HepG2 (cell line): Measurements from ENCODE around the gene FXYD1. TPM values are rescaled to one million over a fixed set of nuclear protein-coding genes. Genes with fewer than 3 reads are reported as not detected.

ENCODE experiments used
- FIP1L1 ChIP-seq: fragments of 200-400 bp; formaldehyde crosslinking; IDR thresholded peaks from 2 replicates; pipeline ENCODE4 v1.6.1; 2018; ENCODE audit warnings: low read depth, mild to moderate bottlenecking, low read length, moderate library complexity, borderline replicate concordance; ENCODE audit not compliant: insufficient read depth
- GATA4 ChIP-seq: sonication (generic); IDR thresholded peaks from 2 replicates; pipeline ENCODE4 v1.6.1; 2016; ENCODE audit warnings: antibody characterized with exemption, low read depth, borderline replicate concordance
- HDAC6 ChIP-seq: fragments of 200-600 bp; sonication (generic); IDR thresholded peaks from 2 replicates; pipeline ENCODE4 v1.7.0; 2017; ENCODE audit warnings: mild to moderate bottlenecking, antibody characterized with exemption, low read length, low read depth
- MED1 ChIP-seq: sonication (generic); formaldehyde crosslinking; IDR thresholded peaks from 2 replicates; pipeline ENCODE4 v1.4.0; 2020; ENCODE audit warnings: missing genetic modification reagents
- MYC ChIP-seq: sonication (generic); formaldehyde crosslinking; IDR thresholded peaks from 2 replicates; pipeline ENCODE4 v1.9.0; 2021; ENCODE audit warnings: missing genetic modification reagents, borderline replicate concordance
- NONO ChIP-seq, 2 experiments: fragments of 450-650 bp in 1 of 2; sonication (generic) in 1 of 2; formaldehyde crosslinking in 1 of 2; IDR thresholded peaks in 1 of 2; conservative IDR thresholded peaks in 1 of 2; 2 replicates each; pipeline versions ENCODE4 v1.6.1 to v1.8.0; 2017 to 2022; ENCODE audit warnings: mild to moderate bottlenecking in 1 of 2, missing genetic modification reagents in 1 of 2, moderate library complexity in 1 of 2
- PATZ1 ChIP-seq: sonication (generic); formaldehyde crosslinking; IDR thresholded peaks from 2 replicates; pipeline ENCODE4 v1.4.0; 2020; ENCODE audit warnings: missing genetic modification reagents
- PHF21A ChIP-seq: sonication (generic); formaldehyde crosslinking; IDR thresholded peaks from 2 replicates; pipeline ENCODE4 v1.5.0; 2020; ENCODE audit warnings: mild to moderate bottlenecking, missing genetic modification reagents
- SCMH1 ChIP-seq: sonication (generic); formaldehyde crosslinking; IDR thresholded peaks from 2 replicates; pipeline ENCODE4 v1.9.0; 2021; ENCODE audit warnings: missing genetic modification reagents, mild to moderate bottlenecking, borderline replicate concordance
- SNAPC2 ChIP-seq: sonication (generic); formaldehyde crosslinking; IDR thresholded peaks from 2 replicates; pipeline ENCODE4 v1.8.1; 2022; ENCODE audit warnings: mild to moderate bottlenecking, missing genetic modification reagents
- TBX2 ChIP-seq: sonication (generic); formaldehyde crosslinking; IDR thresholded peaks from 2 replicates; pipeline ENCODE4 v1.5.0; 2020; ENCODE audit warnings: missing genetic modification reagents, mild to moderate bottlenecking, borderline replicate concordance
- ZNF33B ChIP-seq: sonication (generic); formaldehyde crosslinking; IDR thresholded peaks from 2 replicates; pipeline ENCODE4 v1.5.1; 2020; ENCODE audit warnings: mild to moderate bottlenecking, missing genetic modification reagents
- ZNF501 ChIP-seq: sonication (generic); formaldehyde crosslinking; IDR thresholded peaks from 2 replicates; pipeline ENCODE4 v1.5.1; 2020; ENCODE audit warnings: mild to moderate bottlenecking, moderate library complexity, missing genetic modification reagents
- ZNF552 ChIP-seq: sonication (generic); formaldehyde crosslinking; IDR thresholded peaks from 2 replicates; pipeline ENCODE4 v1.9.0; 2022; ENCODE audit warnings: missing genetic modification reagents, mild to moderate bottlenecking, borderline replicate concordance
- ZNF605 ChIP-seq: sonication (generic); formaldehyde crosslinking; IDR thresholded peaks from 2 replicates; pipeline ENCODE4 v1.8.0; 2022; ENCODE audit warnings: mild to moderate bottlenecking, missing genetic modification reagents
- ZNF629 ChIP-seq: sonication (generic); formaldehyde crosslinking; conservative IDR thresholded peaks from 2 replicates; pipeline ENCODE4 v1.5.0; 2020; ENCODE audit warnings: missing genetic modification reagents
- ZNF644 ChIP-seq: IDR thresholded peaks from 2 replicates; pipeline ENCODE4 v1.6.1; 2016; ENCODE audit warnings: low read depth
- ZNF740 ChIP-seq: sonication (generic); formaldehyde crosslinking; IDR thresholded peaks from 2 replicates; pipeline ENCODE4 v1.4.0; 2020; ENCODE audit warnings: missing genetic modification reagents
- polyA plus RNA-seq, 8 experiments: library from polyadenylated mRNA; depleted of rRNA in 3 of 8; stranded (reverse) in 7 of 8; unstranded in 1 of 8; fragments of >200 nt; fragmentation: Illumina TruSeq in 4 of 8; extraction: Trizol in 4 of 8; gene quantifications; 2 replicates each; pipeline versions ENCODE4 v1.2.1 to v1.2.3, GENCODE V29; 2011 to 2016; ENCODE audit warnings: low read depth in 4 of 8, missing spikeins in 1 of 8, mixed read lengths in 1 of 8; ENCODE audit not compliant: insufficient read depth in 1 of 8
- total RNA-seq, 5 experiments: library from RNA; depleted of rRNA; stranded (reverse); fragments of >200 nt; fragmentation: Illumina TruSeq; extraction: Trizol; gene quantifications; 2 replicates each; pipeline ENCODE4 v1.2.3, GENCODE V29; 2016; ENCODE audit warnings: low read depth in 1 of 5
- TF ChIP-seq, protein P1 (sequence below): sonication (generic); formaldehyde crosslinking; IDR thresholded peaks from 2 replicates; pipeline ENCODE4 v1.4.0; 2020; ENCODE audit warnings: missing genetic modification reagents
- TF ChIP-seq, protein P2 (sequence below): IDR thresholded peaks from 2 replicates; pipeline ENCODE4 v1.6.1; 2016; ENCODE audit warnings: low read depth

The FXYD1 gene
- total and polyA plus RNA-seq, 2 of the 13 experiments (the other 11 are each of a cell fraction or from before 2014, with no cell fraction given), result 31.2 TPM; not detected in 1

DNA sequence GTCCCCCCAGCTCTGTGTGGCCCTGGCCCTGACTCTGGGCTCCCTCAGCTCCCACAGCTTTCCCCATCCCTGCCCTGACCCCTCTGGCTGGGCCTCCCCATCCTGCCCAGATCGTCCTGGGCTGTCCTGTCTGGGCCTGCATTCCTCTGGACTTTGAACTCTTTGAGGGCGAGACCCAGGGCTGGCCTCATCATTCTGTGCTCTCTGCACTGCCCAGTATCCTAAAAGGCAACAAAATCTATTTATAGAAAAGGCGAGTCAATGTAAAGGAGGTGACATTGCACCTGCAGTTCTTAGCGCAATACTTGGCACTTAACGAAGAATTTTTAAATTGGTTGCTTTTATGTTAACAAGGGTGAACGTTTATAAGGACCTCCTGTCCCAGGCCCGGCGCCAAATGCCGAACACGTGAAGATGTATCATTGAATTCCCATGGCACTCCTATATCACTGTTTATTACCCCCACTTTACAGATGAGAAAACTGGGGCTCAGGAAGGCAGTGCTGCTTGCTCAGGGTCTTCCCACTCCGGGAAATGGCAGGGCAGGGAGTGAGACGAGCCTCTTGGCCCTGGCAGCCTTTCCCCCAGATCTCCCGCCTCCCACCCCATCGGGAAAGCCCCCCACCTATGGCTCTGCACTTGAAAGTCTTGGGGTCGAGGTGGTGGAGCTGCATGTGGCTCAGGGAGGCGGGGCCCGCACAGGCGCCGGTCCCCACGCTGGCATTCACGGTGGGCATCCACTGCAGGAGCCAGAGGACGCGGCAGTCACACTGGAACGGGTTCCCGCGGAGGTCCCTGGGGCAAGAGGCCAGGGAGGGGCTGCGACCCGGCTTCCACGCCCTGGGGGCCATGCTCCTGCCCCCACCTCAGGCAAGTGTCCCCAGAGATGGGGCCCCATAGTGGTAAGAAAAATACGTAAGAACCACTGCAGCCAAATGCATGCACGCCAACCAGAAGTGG, 7.6 kb upstream of the FXYD1 start (continued):
- TF ChIP-seq NONO (IDR thresholded peaks at IDR 0.05) (no peak), NONO (CRISPR knock-in tag; conservative IDR thresholded peaks at IDR 0.05) (peak; percentile 56; the same call in 1 of the 2 replicates), ZNF605 (CRISPR knock-in tag) (no peak), HDAC6 (no peak), MED1 (CRISPR knock-in tag) (peak; percentile 93), ZNF629 (CRISPR knock-in tag) (peak; percentile 67), ZNF33B (CRISPR knock-in tag) (no peak), SNAPC2 (CRISPR knock-in tag) (0 out of 2 replicates have a peak, but pooled peaks have one; percentile 40), MYC (CRISPR knock-in tag) (peak; percentile 51; the same call in 1 of the 2 replicates), ZNF740 (CRISPR knock-in tag) (no peak), FIP1L1 (no peak), PHF21A (CRISPR knock-in tag) (peak; percentile 94), PATZ1 (0 out of 2 replicates have a peak, but pooled peaks have one; percentile 26), GATA4 (peak; percentile 64; the same call in 1 of the 2 replicates), TBX2 (CRISPR knock-in tag) (peak; percentile 78), ZNF644 (CRISPR knock-in tag) (0 out of 2 replicates have a peak, but pooled peaks have one; percentile 33), ZNF501 (CRISPR knock-in tag) (peak; percentile 50), ZNF552 (no peak), SCMH1 (CRISPR knock-in tag) (no peak)
- TF ChIP-seq, protein P1, sequence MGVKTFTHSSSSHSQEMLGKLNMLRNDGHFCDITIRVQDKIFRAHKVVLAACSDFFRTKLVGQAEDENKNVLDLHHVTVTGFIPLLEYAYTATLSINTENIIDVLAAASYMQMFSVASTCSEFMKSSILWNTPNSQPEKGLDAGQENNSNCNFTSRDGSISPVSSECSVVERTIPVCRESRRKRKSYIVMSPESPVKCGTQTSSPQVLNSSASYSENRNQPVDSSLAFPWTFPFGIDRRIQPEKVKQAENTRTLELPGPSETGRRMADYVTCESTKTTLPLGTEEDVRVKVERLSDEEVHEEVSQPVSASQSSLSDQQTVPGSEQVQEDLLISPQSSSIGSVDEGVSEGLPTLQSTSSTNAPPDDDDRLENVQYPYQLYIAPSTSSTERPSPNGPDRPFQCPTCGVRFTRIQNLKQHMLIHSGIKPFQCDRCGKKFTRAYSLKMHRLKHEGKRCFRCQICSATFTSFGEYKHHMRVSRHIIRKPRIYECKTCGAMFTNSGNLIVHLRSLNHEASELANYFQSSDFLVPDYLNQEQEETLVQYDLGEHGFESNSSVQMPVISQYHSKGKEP (CRISPR knock-in tag), result 0 out of 2 replicates have a peak, but pooled peaks have one; percentile 37
- TF ChIP-seq, protein P2, sequence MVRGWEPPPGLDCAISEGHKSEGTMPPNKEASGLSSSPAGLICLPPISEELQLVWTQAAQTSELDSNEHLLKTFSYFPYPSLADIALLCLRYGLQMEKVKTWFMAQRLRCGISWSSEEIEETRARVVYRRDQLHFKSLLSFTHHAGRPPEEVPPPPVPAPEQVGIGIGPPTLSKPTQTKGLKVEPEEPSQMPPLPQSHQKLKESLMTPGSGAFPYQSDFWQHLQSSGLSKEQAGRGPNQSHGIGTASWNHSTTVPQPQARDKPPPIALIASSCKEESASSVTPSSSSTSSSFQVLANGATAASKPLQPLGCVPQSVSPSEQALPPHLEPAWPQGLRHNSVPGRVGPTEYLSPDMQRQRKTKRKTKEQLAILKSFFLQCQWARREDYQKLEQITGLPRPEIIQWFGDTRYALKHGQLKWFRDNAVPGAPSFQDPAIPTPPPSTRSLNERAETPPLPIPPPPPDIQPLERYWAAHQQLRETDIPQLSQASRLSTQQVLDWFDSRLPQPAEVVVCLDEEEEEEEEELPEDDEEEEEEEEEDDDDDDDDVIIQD (CRISPR knock-in tag), result 0 out of 2 replicates have a peak, but pooled peaks have one; percentile 50
